CD4-positive, alpha-beta T cell treated with Interleukin-10 for 1 hour (primary cell): ENCODE data around the gene KANK4.

Experiments
- DNase-seq: peaks from one replicate; pipeline ENCODE4 v3.0.0-alpha.2; 2020

The KANK4 gene

GRCh38 chr1:62318756-62319544 is at the start of gene KANK4:
KANK4 (minus strand) TSS chr1:62319434; CDS start chr1:62281564, 37,870 bp downstream.
- no peak for DNase-seq

GRCh38 chr1:62368989-62369388 is 49.8 kb upstream of the KANK4 start:
- no peak for DNase-seq

- DNase-seq = no peak
These were observed 47.8 kb upstream of the KANK4 start for GRCh38 chr1:62367005-62367557.

GRCh38 chr1:62364721-62365120 is 45.5 kb upstream of the KANK4 start:
- DNase-seq = no peak

- no peak for DNase-seq
These were observed 43.7 kb upstream of the KANK4 start for GRCh38 chr1:62362926-62363325.

- DNase-seq = no peak
These were observed 43.1 kb upstream of the KANK4 start for GRCh38 chr1:62362061-62362917.

- no peak for DNase-seq
These were observed 42.2 kb upstream of the KANK4 start for GRCh38 chr1:62361431-62361830.

GRCh38 chr1:62358665-62359373 is 39.6 kb upstream of the KANK4 start:
- DNase-seq = no peak

GRCh38 chr1:62357916-62358315 is 38.7 kb upstream of the KANK4 start:
- DNase-seq = no peak

GRCh38 chr1:62356257-62356835 is 37.1 kb upstream of the KANK4 start:
- DNase-seq = no peak

- no peak for DNase-seq
These were observed 35.9 kb upstream of the KANK4 start for GRCh38 chr1:62355095-62355494.

- no peak for DNase-seq
These were observed 34.6 kb upstream of the KANK4 start for GRCh38 chr1:62353853-62354252.

GRCh38 chr1:62352387-62352786 is 33.2 kb upstream of the KANK4 start:
- no peak for DNase-seq

- no peak for DNase-seq
These were observed 30.4 kb upstream of the KANK4 start for GRCh38 chr1:62349470-62350233.

GRCh38 chr1:62346886-62347285 is 27.7 kb upstream of the KANK4 start:
- DNase-seq = no peak

- DNase-seq = no peak
These were observed 24.7 kb upstream of the KANK4 start for GRCh38 chr1:62343911-62344310.

- DNase-seq = no peak
These were observed 23.0 kb upstream of the KANK4 start for GRCh38 chr1:62342270-62342669.

GRCh38 chr1:62341615-62342014 is 22.4 kb upstream of the KANK4 start:
- DNase-seq = no peak

- DNase-seq = no peak
These were observed 21.9 kb upstream of the KANK4 start for GRCh38 chr1:62341089-62341488.

- DNase-seq = no peak
These were observed 18.7 kb upstream of the KANK4 start for GRCh38 chr1:62337706-62338631.
